ENCODE data around the gene EML6. TPM values are rescaled to one million over a fixed set of nuclear protein-coding genes. Genes with fewer than 3 reads are reported as not detected.
A peak's percentile ranks its signal among the peaks of the same experiment; 100 is the strongest.

Gene EML6
- total RNA-seq, 1 experiment from 2014 or later: 1.5 TPM

DNA sequence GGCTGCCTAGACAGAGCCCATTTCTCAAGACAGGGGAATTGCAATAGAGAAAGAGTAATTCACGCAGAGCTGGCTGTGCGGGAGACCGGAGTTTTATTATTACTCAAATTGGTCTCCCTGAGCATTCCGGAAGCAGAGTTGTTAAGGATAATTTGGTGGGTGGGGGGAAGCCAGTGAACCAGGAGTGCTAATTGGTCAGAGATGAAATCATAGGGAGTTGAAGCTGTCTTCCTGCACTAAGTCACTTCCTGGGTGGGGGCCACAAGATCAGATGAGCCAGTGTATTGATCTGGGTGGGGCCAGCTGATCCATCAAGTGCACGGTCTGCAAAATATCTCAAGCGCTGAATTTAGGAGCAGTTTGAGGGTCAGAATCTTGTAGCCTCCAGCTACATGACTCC, 242.0 kb downstream of the EML6 start:
- no peak overlapping the region for H4K5ac ChIP-seq (ENCODE audit: insufficient read length, low read depth, low read length)
- Mint-ChIP-seq H3K27ac (0 out of 7 replicates have a peak overlapping the region, but pooled peaks of 1 of the 3 experiments have one; percentile 7), H3K9me3 (no peaks in the 10 kb centered on the region), H3K4me1 (peaks cover 31 to 32% of the 10 kb centered on the region in 2 experiments), H3K27me3 (ENCODE audit: low read depth) (no peaks in the 10 kb centered on the region; the same call in 1 of the 2 replicates), H3K36me3 (ENCODE audit: insufficient read depth in 1 of 3, low read depth in 3 of 3) (peaks cover 12 to 20% (median 18%) of the 10 kb centered on the region in 3 experiments), H3K4me3 (no peak overlapping the region)
- H2BK20ac ChIP-seq (ENCODE audit: low read depth, low read length, poor library complexity, severe bottlenecking): no peak overlapping the region
- H3K27ac ChIP-seq (ENCODE audit: insufficient read length, low read depth, low read length): no peak overlapping the region
- H4K91ac ChIP-seq (ENCODE audit: insufficient read length, low read depth, low read length): no peak overlapping the region
- H2BK5ac ChIP-seq (ENCODE audit: insufficient read length, low read length): no peak overlapping the region
- H3K14ac ChIP-seq (ENCODE audit: insufficient read depth, low read length): no peak overlapping the region
- H2AK5ac ChIP-seq (ENCODE audit: insufficient read length, low read length): no peak overlapping the region
- no peak overlapping the region for H2AFZ ChIP-seq (ENCODE audit: low read length)
- H3K56ac ChIP-seq (ENCODE audit: insufficient read length, low read depth, low read length): no peak overlapping the region
- no peaks in the 10 kb centered on the region for H3K27me3 ChIP-seq (ENCODE audit: insufficient read depth, low read length)
- H2BK12ac ChIP-seq (ENCODE audit: insufficient read length, low read depth, low read length): no peak overlapping the region
- H3K9me3 ChIP-seq (ENCODE audit: control insufficient read depth, low read depth, low read length): no peaks in the 10 kb centered on the region
- H4K8ac ChIP-seq (replicated peaks; ENCODE audit: insufficient read length, low read depth, low read length): no peak overlapping the region
- no peaks in the 10 kb centered on the region for H3K79me2 ChIP-seq (ENCODE audit: insufficient read depth, low read length)
- no CpG with 5 or more reads among the region's 6 CpGs for WGBS (ENCODE audit: extremely low coverage, insufficient read length, low lambda C conversion rate)
- no peak overlapping the region for H2BK15ac ChIP-seq (ENCODE audit: low read depth, low read length)
- H4K20me1 ChIP-seq (ENCODE audit: control insufficient read depth, insufficient read depth, insufficient read length): no peaks in the 10 kb centered on the region
- TF ChIP-seq, protein P1, sequence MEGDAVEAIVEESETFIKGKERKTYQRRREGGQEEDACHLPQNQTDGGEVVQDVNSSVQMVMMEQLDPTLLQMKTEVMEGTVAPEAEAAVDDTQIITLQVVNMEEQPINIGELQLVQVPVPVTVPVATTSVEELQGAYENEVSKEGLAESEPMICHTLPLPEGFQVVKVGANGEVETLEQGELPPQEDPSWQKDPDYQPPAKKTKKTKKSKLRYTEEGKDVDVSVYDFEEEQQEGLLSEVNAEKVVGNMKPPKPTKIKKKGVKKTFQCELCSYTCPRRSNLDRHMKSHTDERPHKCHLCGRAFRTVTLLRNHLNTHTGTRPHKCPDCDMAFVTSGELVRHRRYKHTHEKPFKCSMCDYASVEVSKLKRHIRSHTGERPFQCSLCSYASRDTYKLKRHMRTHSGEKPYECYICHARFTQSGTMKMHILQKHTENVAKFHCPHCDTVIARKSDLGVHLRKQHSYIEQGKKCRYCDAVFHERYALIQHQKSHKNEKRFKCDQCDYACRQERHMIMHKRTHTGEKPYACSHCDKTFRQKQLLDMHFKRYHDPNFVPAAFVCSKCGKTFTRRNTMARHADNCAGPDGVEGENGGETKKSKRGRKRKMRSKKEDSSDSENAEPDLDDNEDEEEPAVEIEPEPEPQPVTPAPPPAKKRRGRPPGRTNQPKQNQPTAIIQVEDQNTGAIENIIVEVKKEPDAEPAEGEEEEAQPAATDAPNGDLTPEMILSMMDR (conservative IDR thresholded peaks at IDR 0.05): no peak
- peaks cover 2% of the 10 kb centered on the region; the same call in 1 of the 2 replicates for H3K4me1 ChIP-seq (ENCODE audit: insufficient read depth, low read length)
- H3K18ac ChIP-seq (ENCODE audit: insufficient read length, low read depth, low read length): no peak overlapping the region
- no peak overlapping the region for H3K9ac ChIP-seq (ENCODE audit: extremely low read depth, insufficient read length, low read length)
- H3K79me1 ChIP-seq (ENCODE audit: insufficient read depth, low read depth, low read length, poor library complexity, severe bottlenecking): no peaks in the 10 kb centered on the region
- H3K4me2 ChIP-seq (ENCODE audit: insufficient read depth, insufficient read length, low read length): no peak overlapping the region
- H3K23me2 ChIP-seq (ENCODE audit: insufficient read length, low read depth, low read length, poor library complexity, severe bottlenecking): no peaks in the 10 kb centered on the region
- DNase-seq: no peak
- H3K4ac ChIP-seq (ENCODE audit: low read depth, low read length): no peak overlapping the region
- no peak overlapping the region for H3T11ph ChIP-seq (ENCODE audit: low read length)
- H2BK120ac ChIP-seq (ENCODE audit: low read depth, low read length, poor library complexity, severe bottlenecking): no peak overlapping the region
- H3K23ac ChIP-seq (ENCODE audit: insufficient read length, low read depth, low read length): no peak overlapping the region
